CD4-positive, alpha-beta memory T cell (primary cell): Measurements from ENCODE around the gene MOB4. TPM values are rescaled to one million over a fixed set of nuclear protein-coding genes. Genes with fewer than 3 reads are reported as not detected.
"Not testable (repeated sequence)": the region's sequence is repeated elsewhere in the genome, so short reads cannot be mapped to it uniquely, and the experiment has no call there.

Experiments
- CTCF ChIA-PET: fragments of 350-600 bp; sonication (Branson Sonifier 250); formaldehyde crosslinking; loops from one replicate; lab custom pipeline; 2021; ENCODE audit warnings: inconsistent platforms; ENCODE audit not compliant: partially characterized antibody; lab: Charles Lee
- POLR2A ChIA-PET: fragments of 350-600 bp; sonication (Branson Sonifier 250); formaldehyde crosslinking; loops from one replicate; lab custom pipeline; 2021; ENCODE audit not compliant: partially characterized antibody; lab: Charles Lee
- DNase-seq, 5 donors: peaks; one replicate each; pipeline versions ENCODE4 v3.0.0 to v3.0.0-alpha.2; 2020 to 2022; ENCODE audit warnings: mixed read lengths in 1 of 5
- H3K27ac ChIP-seq: one replicate; pipeline ENCODE4 v1.7.0; 2013; ENCODE audit warnings: low read depth, low read length
- H3K27me3 ChIP-seq: 2 replicates; pipeline ENCODE4 v1.7.0; 2013; ENCODE audit warnings: mild to moderate bottlenecking, low read length, moderate library complexity; ENCODE audit not compliant: insufficient read depth
- H3K36me3 ChIP-seq: 2 replicates; pipeline ENCODE4 v1.7.0; 2013; ENCODE audit warnings: mild to moderate bottlenecking, low read length, moderate library complexity; ENCODE audit not compliant: insufficient read depth
- H3K4me1 ChIP-seq: 2 replicates; pipeline ENCODE4 v1.7.0; 2013; ENCODE audit warnings: mild to moderate bottlenecking, low read length, moderate library complexity; ENCODE audit not compliant: insufficient read depth
- H3K4me3 ChIP-seq, 2 donors: one replicate each; pipeline ENCODE4 v1.7.0; 2013; ENCODE audit warnings: low read length in 2 of 2, mild to moderate bottlenecking in 1 of 2
- H3K9me3 ChIP-seq, 2 donors: one replicate each; pipeline ENCODE4 v1.7.0; 2013; ENCODE audit warnings: low read length in 2 of 2, control low read depth in 1 of 2; ENCODE audit not compliant: control insufficient read depth in 1 of 2
- H3K27ac Mint-ChIP-seq, 7 donors: one replicate each; pipeline ENCODE4 v1.8.0; 2020 to 2021; ENCODE audit warnings: mixed read lengths in 7 of 7, mild to moderate bottlenecking in 6 of 7, inconsistent platforms in 3 of 7, moderate library complexity in 3 of 7
- H3K27me3 Mint-ChIP-seq, 2 donors: one replicate each; pipeline ENCODE4 v1.8.0; 2020 to 2021; ENCODE audit warnings: mixed read lengths in 2 of 2
- H3K36me3 Mint-ChIP-seq, 2 donors: one replicate each; pipeline ENCODE4 v1.8.0; 2020 to 2021; ENCODE audit warnings: mixed read lengths in 2 of 2, inconsistent platforms in 1 of 2, mild to moderate bottlenecking in 1 of 2
- H3K4me1 Mint-ChIP-seq, 4 donors: one replicate each; pipeline ENCODE4 v1.8.0; 2020 to 2021; ENCODE audit warnings: mixed read lengths in 4 of 4, mild to moderate bottlenecking in 1 of 4
- H3K4me3 Mint-ChIP-seq, 8 donors: one replicate each; pipeline ENCODE4 v1.8.0; 2020 to 2021; ENCODE audit warnings: mixed read lengths in 8 of 8, mild to moderate bottlenecking in 7 of 8, moderate library complexity in 6 of 8, inconsistent platforms in 3 of 8
- H3K9me3 Mint-ChIP-seq, 8 donors: one replicate each; pipeline ENCODE4 v1.8.0; 2020 to 2021; ENCODE audit warnings: mixed read lengths in 8 of 8, mild to moderate bottlenecking in 5 of 8, inconsistent platforms in 3 of 8, moderate library complexity in 1 of 8
- intact Hi-C: fragments of 100-400 bp; cut with micrococcal nuclease; formaldehyde crosslinking; loops from one replicate; pipeline ENCODE4 v1.15.1; 2023
- polyA plus RNA-seq, 2 donors: library from polyadenylated mRNA; unstranded; fragments of 300-500 nt; fragmentation: Illumina TruSeq; gene quantifications; one replicate each; pipeline ENCODE4 v1.2.3, GENCODE V29; 2021
- total RNA-seq, 2 experiments: library from RNA; stranded (reverse); gene quantifications; one replicate each; pipeline ENCODE4 v1.2.3, GENCODE V29; 2021

MOB4 gene
- total and polyA plus RNA-seq, 4 experiments from 2014 or later, result 20.2 to 50.6 (median 25.9) TPM

GRCh38 chr2:197538412-197538811 is 22.5 kb downstream of the MOB4 start:
- DNase-seq, result no peak
- Mint-ChIP-seq H3K27me3 (no peaks in the 10 kb centered on the region), H3K4me1 (peaks cover 25 to 41% (median 32%) of the 10 kb centered on the region in 4 donors), H3K27ac (peak overlapping the region in 4 of 7 donors; percentile 1 to 74 (median 57)), H3K9me3 (no peaks in the 10 kb centered on the region), H3K4me3 (no peak overlapping the region), H3K36me3 (peaks cover 61 to 74% of the 10 kb centered on the region in 2 donors)
- no peak overlapping the region for H3K4me3 ChIP-seq
- peaks cover 46% of the 10 kb centered on the region for H3K36me3 ChIP-seq
- no peaks in the 10 kb centered on the region for H3K27me3 ChIP-seq
- no peaks in the 10 kb centered on the region for H3K9me3 ChIP-seq
- CTCF ChIA-PET, result interaction anchor here (0.6 kb wide), 1 partner anchor 20 kb away, joined by 3 read pairs; no protein-coding TSS in a partner anchor
- POLR2A ChIA-PET, result interaction anchor here (0.6 kb wide), 1 partner anchor 22 kb away, joined by 3 read pairs; the partner anchor contains the start of gene MOB4
- H3K4me1 ChIP-seq, result peaks cover 23% of the 10 kb centered on the region
- no peak overlapping the region for H3K27ac ChIP-seq
- intact Hi-C loops, result no loop called here

GRCh38 chr2:197539734-197540133 is 23.9 kb downstream of the MOB4 start:
- peak overlapping the region in 5 of 7 donors; percentile 13 to 69 (median 26) for H3K27ac Mint-ChIP-seq
- no peak overlapping the region for H3K4me3 Mint-ChIP-seq
- H3K36me3 Mint-ChIP-seq, result peaks cover 57 to 70% of the 10 kb centered on the region in 2 donors
- peaks cover 16 to 28% (median 20%) of the 10 kb centered on the region in 4 donors for H3K4me1 Mint-ChIP-seq
- POLR2A ChIA-PET, result interaction anchor here (0.8 kb wide), 1 partner anchor 24 kb away, joined by 3 read pairs; the partner anchor contains the start of gene MOB4
- no peaks in the 10 kb centered on the region for H3K9me3 ChIP-seq
- H3K27me3 ChIP-seq, result no peaks in the 10 kb centered on the region
- H3K4me3 ChIP-seq, result no peak overlapping the region
- peaks cover 13% of the 10 kb centered on the region for H3K4me1 ChIP-seq
- CTCF ChIA-PET, result no interaction called here
- intact Hi-C loops, result no loop called here
- no peaks in the 10 kb centered on the region for H3K27me3 Mint-ChIP-seq
- DNase-seq, result no peak
- peaks cover 51% of the 10 kb centered on the region for H3K36me3 ChIP-seq
- H3K9me3 Mint-ChIP-seq, result no peaks in the 10 kb centered on the region
- no peak overlapping the region for H3K27ac ChIP-seq

GRCh38 chr2:197543206-197543605 is 27.3 kb downstream of the MOB4 start:
- no peaks in the 10 kb centered on the region for H3K9me3 Mint-ChIP-seq
- H3K27ac Mint-ChIP-seq, result no peak overlapping the region
- Histone ChIP-seq H3K27me3 (no peaks in the 10 kb centered on the region), H3K9me3 (no peaks in the 10 kb centered on the region), H3K4me3 (no peak overlapping the region), H3K36me3 (peaks cover 40% of the 10 kb centered on the region), H3K4me1 (peaks cover 9% of the 10 kb centered on the region), H3K27ac (no peak overlapping the region)
- peaks cover 52 to 63% of the 10 kb centered on the region in 2 donors for H3K36me3 Mint-ChIP-seq
- H3K4me3 Mint-ChIP-seq, result no peak overlapping the region
- CTCF ChIA-PET, result no interaction called here
- H3K27me3 Mint-ChIP-seq, result no peaks in the 10 kb centered on the region
- peaks cover 16 to 19% (median 17%) of the 10 kb centered on the region in 4 donors for H3K4me1 Mint-ChIP-seq
- POLR2A ChIA-PET, result no interaction called here
- no peak for DNase-seq
- intact Hi-C loops, result no loop called here

- H3K9me3 ChIP-seq, result no peaks in the 10 kb centered on the region
- DNase-seq, result no peak
- Mint-ChIP-seq H3K27ac (peak overlapping the region in 2 of 7 donors; percentile 47 to 85), H3K4me3 (no peak overlapping the region), H3K9me3 (no peaks in the 10 kb centered on the region), H3K36me3 (peaks cover 39 to 62% of the 10 kb centered on the region in 2 donors), H3K27me3 (no peaks in the 10 kb centered on the region), H3K4me1 (peaks cover 0 to 6% (median 6%) of the 10 kb centered on the region in 4 donors)
- H3K27me3 ChIP-seq, result no peaks in the 10 kb centered on the region
- no peak overlapping the region for H3K4me3 ChIP-seq
- peaks cover 44% of the 10 kb centered on the region for H3K36me3 ChIP-seq
- H3K4me1 ChIP-seq, result no peaks in the 10 kb centered on the region
- ChIA-PET CTCF (no interaction called here), POLR2A (interaction anchor here (0.5 kb wide), 1 partner anchor 46 kb away, joined by 4 read pairs; no protein-coding TSS in a partner anchor)
- intact Hi-C loops, result no loop called here
- no peak overlapping the region for H3K27ac ChIP-seq
These were observed 31.5 kb downstream of the MOB4 start for GRCh38 chr2:197547163-197547900.

GRCh38 chr2:197548582-197548981 is 32.7 kb downstream of the MOB4 start:
- Mint-ChIP-seq H3K27me3 (no peaks in the 10 kb centered on the region), H3K36me3 (peaks cover 36 to 64% of the 10 kb centered on the region in 2 donors), H3K4me1 (peaks cover 0 to 6% (median 6%) of the 10 kb centered on the region in 4 donors), H3K4me3 (no peak overlapping the region), H3K9me3 (no peaks in the 10 kb centered on the region), H3K27ac (peak overlapping the region in 2 of 7 donors; percentile 13 to 47)
- Histone ChIP-seq H3K36me3 (peaks cover 34% of the 10 kb centered on the region), H3K9me3 (no peaks in the 10 kb centered on the region), H3K27me3 (no peaks in the 10 kb centered on the region), H3K4me1 (no peaks in the 10 kb centered on the region), H3K4me3 (no peak overlapping the region), H3K27ac (no peak overlapping the region)
- intact Hi-C loops, result no loop called here
- ChIA-PET POLR2A (interaction anchor here (0.9 kb wide), 1 partner anchor 48 kb away, joined by 3 read pairs; no protein-coding TSS in a partner anchor), CTCF (no interaction called here)
- DNase-seq, result no peak

- H3K4me1 ChIP-seq, H3K4me3 ChIP-seq, H3K27ac ChIP-seq, H3K4me3 Mint-ChIP-seq, CTCF ChIA-PET, H3K9me3 ChIP-seq, H3K27me3 Mint-ChIP-seq, POLR2A ChIA-PET, DNase-seq, H3K27ac Mint-ChIP-seq, H3K27me3 ChIP-seq, H3K9me3 Mint-ChIP-seq, H3K4me1 Mint-ChIP-seq, intact Hi-C loops: not testable (repeated sequence)
- peaks cover 37 to 59% of the 10 kb centered on the region in 2 donors for H3K36me3 Mint-ChIP-seq
- peaks cover 26% of the 10 kb centered on the region for H3K36me3 ChIP-seq
These were observed 35.4 kb downstream of the MOB4 start for GRCh38 chr2:197551260-197551659.

- Histone ChIP-seq H3K4me3 (no peak overlapping the region), H3K27ac (no peak overlapping the region), H3K27me3 (no peaks in the 10 kb centered on the region), H3K9me3 (no peaks in the 10 kb centered on the region), H3K4me1 (no peaks in the 10 kb centered on the region), H3K36me3 (peaks cover 13% of the 10 kb centered on the region)
- Mint-ChIP-seq H3K4me1 (peaks cover 0 to 1% (median 0%) of the 10 kb centered on the region in 4 donors), H3K27me3 (no peaks in the 10 kb centered on the region), H3K4me3 (no peak overlapping the region), H3K36me3 (peaks cover 26 to 40% of the 10 kb centered on the region in 2 donors), H3K27ac (peak overlapping the region in 3 of 7 donors; percentile 36 to 84 (median 79)), H3K9me3 (no peaks in the 10 kb centered on the region)
- no peak for DNase-seq
- intact Hi-C loops, result no loop called here
- POLR2A ChIA-PET, result interaction anchor here (0.5 kb wide), 1 partner anchor 376 kb away, joined by 3 read pairs; no protein-coding TSS in a partner anchor
- CTCF ChIA-PET, result no interaction called here
These were observed 39.6 kb downstream of the MOB4 start for GRCh38 chr2:197555467-197555866.
